Mesendoderm (in vitro differentiated cells): Measurements from ENCODE around the gene UBR3.

Experiments used
- DNase-seq: peaks from one replicate; pipeline ENCODE4 v3.0.0; 2013
- H2AK5ac ChIP-seq: 2 replicates; pipeline ENCODE4 v1.6.1; 2013; ENCODE audit warnings: low read length, inconsistent platforms
- H2BK120ac ChIP-seq: 2 replicates; pipeline ENCODE4 v1.6.1; 2013; ENCODE audit warnings: low read depth, mild to moderate bottlenecking, low read length, moderate library complexity, mixed read lengths
- H2BK15ac ChIP-seq: replicated peaks from 2 replicates; pipeline ENCODE4 v1.6.1; 2013; ENCODE audit warnings: low read depth, mild to moderate bottlenecking, moderate library complexity
- H2BK5ac ChIP-seq: 2 replicates; pipeline ENCODE4 v1.6.1; 2013; ENCODE audit warnings: low read length, inconsistent platforms
- H3K18ac ChIP-seq: 2 replicates; pipeline ENCODE4 v1.6.1; 2013; ENCODE audit warnings: mild to moderate bottlenecking, low read length, mixed read lengths
- H3K23ac ChIP-seq: one replicate; pipeline ENCODE4 v1.6.1; 2013; ENCODE audit warnings: low read length
- H3K27ac ChIP-seq: 2 replicates; pipeline ENCODE4 v1.5.1; 2013; ENCODE audit warnings: low read depth, mild to moderate bottlenecking, inconsistent platforms, low read length, moderate library complexity
- H3K27me3 ChIP-seq: 2 replicates; pipeline ENCODE4 v1.6.1; 2013; ENCODE audit warnings: low read length, control low read depth, mild to moderate bottlenecking, inconsistent platforms; ENCODE audit not compliant: insufficient read depth, poor library complexity
- H3K36me3 ChIP-seq: 2 replicates; pipeline ENCODE4 v1.6.1; 2013; ENCODE audit warnings: low read length, inconsistent platforms; ENCODE audit not compliant: control insufficient read depth, insufficient read depth
- H3K4ac ChIP-seq: one replicate; pipeline ENCODE4 v1.6.1; 2013; ENCODE audit warnings: low read depth, mild to moderate bottlenecking, low read length, moderate library complexity
- H3K4me1 ChIP-seq: 2 replicates; pipeline ENCODE4 v1.6.1; 2013; ENCODE audit warnings: low read depth, low read length, inconsistent platforms; ENCODE audit not compliant: control insufficient read depth
- H3K4me2 ChIP-seq: 2 replicates; pipeline ENCODE4 v1.6.1; 2013; ENCODE audit warnings: low read length
- H3K4me3 ChIP-seq: 2 replicates; pipeline ENCODE4 v1.5.1; 2013; ENCODE audit warnings: mild to moderate bottlenecking, low read length
- H3K56ac ChIP-seq: one replicate; pipeline ENCODE4 v1.6.1; 2013; ENCODE audit warnings: low read length
- H3K79me1 ChIP-seq: 2 replicates; pipeline ENCODE4 v1.6.1; 2013; ENCODE audit warnings: low read length, inconsistent platforms
- H3K79me2 ChIP-seq: 2 replicates; pipeline ENCODE4 v1.6.1; 2013; ENCODE audit warnings: mild to moderate bottlenecking, low read length; ENCODE audit not compliant: control insufficient read depth, insufficient read depth
- H3K9ac ChIP-seq: 2 replicates; pipeline ENCODE4 v1.6.1; 2013; ENCODE audit warnings: low read length, inconsistent platforms
- H4K5ac ChIP-seq: one replicate; pipeline ENCODE4 v1.6.1; 2013; ENCODE audit warnings: low read length
- H4K8ac ChIP-seq: one replicate; pipeline ENCODE4 v1.6.1; 2013; ENCODE audit warnings: low read depth, mild to moderate bottlenecking, control low read depth, low read length, moderate library complexity
- WGBS: extraction: QIAGEN DNeasy Blood & Tissue Kit; methylation state at CpG from one replicate; pipeline ENCODE4 v1.1.7; 2013; ENCODE audit warnings: low lambda C conversion rate, missing lambda C conversion rate; ENCODE audit not compliant: insufficient coverage; ENCODE audit errors: extremely low coverage; 5-methylcytosine and 5-hydroxymethylcytosine counted together

UBR3 gene

GRCh38 chr2:170092436-170093060, 265.3 kb downstream of the UBR3 start:
- Histone ChIP-seq H3K79me1 (no peaks in the 10 kb centered on the region), H3K4me2 (no peak overlapping the region), H3K23ac (no peak overlapping the region), H2BK120ac (no peak overlapping the region), H2BK15ac (no peak overlapping the region), H3K9ac (no peak overlapping the region), H3K79me2 (no peaks in the 10 kb centered on the region), H2BK5ac (no peak overlapping the region), H4K8ac (no peak overlapping the region), H3K56ac (no peak overlapping the region), H3K4me1 (no peaks in the 10 kb centered on the region), H2AK5ac (no peak overlapping the region), H3K4ac (no peak overlapping the region), H3K27ac (no peak overlapping the region), H3K18ac (no peak overlapping the region), H3K27me3 (no peaks in the 10 kb centered on the region), H3K36me3 (no peaks in the 10 kb centered on the region), H3K4me3 (no peak overlapping the region), H4K5ac (no peak overlapping the region)
- DNase-seq, result no peak
- no CpG with 5 or more reads among the region's 4 CpGs for WGBS

- no peak overlapping the region for H3K9ac ChIP-seq
- H3K4me2 ChIP-seq, result no peak overlapping the region
- H3K56ac ChIP-seq, result no peak overlapping the region
- no peak overlapping the region for H3K27ac ChIP-seq
- no peak overlapping the region for H4K8ac ChIP-seq
- no peaks in the 10 kb centered on the region for H3K27me3 ChIP-seq
- H3K4ac ChIP-seq, result no peak overlapping the region
- no peak overlapping the region for H2AK5ac ChIP-seq
- no peaks in the 10 kb centered on the region for H3K36me3 ChIP-seq
- no peak overlapping the region for H3K18ac ChIP-seq
- H3K79me2 ChIP-seq, result no peaks in the 10 kb centered on the region
- no peak overlapping the region for H4K5ac ChIP-seq
- H2BK15ac ChIP-seq, result no peak overlapping the region
- DNase-seq, result no peak
- no peaks in the 10 kb centered on the region for H3K79me1 ChIP-seq
- no peak overlapping the region for H2BK5ac ChIP-seq
- no peak overlapping the region for H3K4me3 ChIP-seq
- H3K23ac ChIP-seq, result no peak overlapping the region
- H3K4me1 ChIP-seq, result no peaks in the 10 kb centered on the region
- H2BK120ac ChIP-seq, result no peak overlapping the region
These were observed 268.1 kb downstream of the UBR3 start for GRCh38 chr2:170095380-170095779.

GRCh38 chr2:170098626-170099312, 271.5 kb downstream of the UBR3 start:
- WGBS, result no CpG with 5 or more reads among the region's 4 CpGs
- Histone ChIP-seq H3K27ac (no peak overlapping the region), H2BK15ac (no peak overlapping the region), H4K8ac (no peak overlapping the region), H3K9ac (no peak overlapping the region), H3K36me3 (no peaks in the 10 kb centered on the region), H3K18ac (no peak overlapping the region), H4K5ac (no peak overlapping the region), H3K79me2 (no peaks in the 10 kb centered on the region), H3K4me2 (no peak overlapping the region), H2BK120ac (no peak overlapping the region), H2BK5ac (no peak overlapping the region), H2AK5ac (no peak overlapping the region), H3K4ac (no peak overlapping the region), H3K4me3 (no peak overlapping the region), H3K79me1 (no peaks in the 10 kb centered on the region), H3K4me1 (no peaks in the 10 kb centered on the region), H3K23ac (no peak overlapping the region), H3K27me3 (no peaks in the 10 kb centered on the region), H3K56ac (no peak overlapping the region)
- no peak for DNase-seq

- no peak for DNase-seq
- Histone ChIP-seq H3K79me2 (no peaks in the 10 kb centered on the region), H3K27me3 (no peaks in the 10 kb centered on the region), H2BK5ac (no peak overlapping the region), H3K18ac (no peak overlapping the region), H2AK5ac (no peak overlapping the region), H3K27ac (no peak overlapping the region), H3K36me3 (no peaks in the 10 kb centered on the region), H4K8ac (no peak overlapping the region), H3K4me2 (no peak overlapping the region), H4K5ac (no peak overlapping the region), H3K56ac (no peak overlapping the region), H2BK15ac (no peak overlapping the region), H3K4me3 (no peak overlapping the region), H2BK120ac (no peak overlapping the region), H3K79me1 (no peaks in the 10 kb centered on the region), H3K4me1 (no peaks in the 10 kb centered on the region), H3K4ac (no peak overlapping the region), H3K9ac (no peak overlapping the region), H3K23ac (no peak overlapping the region)
- no CpG with 5 or more reads among the region's 3 CpGs for WGBS
These were observed 274.5 kb downstream of the UBR3 start for GRCh38 chr2:170101789-170102188.

- no peak overlapping the region for H3K27ac ChIP-seq
- no peaks in the 10 kb centered on the region for H3K36me3 ChIP-seq
- no peak overlapping the region for H2BK120ac ChIP-seq
- WGBS, result no CpG with 5 or more reads among the region's 4 CpGs
- no peak overlapping the region for H3K4me3 ChIP-seq
- no peak overlapping the region for H3K56ac ChIP-seq
- no peak overlapping the region for H4K5ac ChIP-seq
- DNase-seq, result no peak
- H3K23ac ChIP-seq, result no peak overlapping the region
- no peaks in the 10 kb centered on the region for H3K79me1 ChIP-seq
- H3K9ac ChIP-seq, result no peak overlapping the region
- H2AK5ac ChIP-seq, result no peak overlapping the region
- H3K27me3 ChIP-seq, result no peaks in the 10 kb centered on the region
- no peak overlapping the region for H2BK5ac ChIP-seq
- H3K18ac ChIP-seq, result no peak overlapping the region
- no peak overlapping the region for H4K8ac ChIP-seq
- H2BK15ac ChIP-seq, result no peak overlapping the region
- no peak overlapping the region for H3K4ac ChIP-seq
- no peaks in the 10 kb centered on the region for H3K79me2 ChIP-seq
- no peak overlapping the region for H3K4me2 ChIP-seq
- no peaks in the 10 kb centered on the region for H3K4me1 ChIP-seq
These were observed 279.0 kb downstream of the UBR3 start for GRCh38 chr2:170106102-170106840.
